Sigmoid colon (tissue), 4 donors: ENCODE data around the gene SAMD14.

Experiments used
- CTCF ChIP-seq, 4 experiments: fragments of 450-650 bp in 3 of 4; fragments of 200-600 bp in 1 of 4; IDR thresholded peaks; one replicate each; pipeline ENCODE4 v1.5.1; 2016 to 2019; ENCODE audit warnings: antibody characterized with exemption in 4 of 4, mild to moderate bottlenecking in 3 of 4, moderate library complexity in 2 of 4
- POLR2A ChIP-seq, 2 donors: fragments of 450-650 bp; IDR thresholded peaks; one replicate each; pipeline ENCODE4 v1.6.1; 2016; ENCODE audit warnings: antibody characterized with exemption in 2 of 2, mild to moderate bottlenecking in 2 of 2, moderate library complexity in 2 of 2
- POLR2AphosphoS5 ChIP-seq, 4 donors: sonication (generic); formaldehyde crosslinking; IDR thresholded peaks; one replicate each; pipeline ENCODE4 v1.6.1; 2017; ENCODE audit warnings: antibody characterized with exemption in 4 of 4

- TF ChIP-seq CTCF (IDR thresholded peaks at IDR 0.05), result no peak
- TF ChIP-seq POLR2AphosphoS5 (IDR thresholded peaks at IDR 0.05), result peak in 1 of 4 donors; percentile 8
- TF ChIP-seq POLR2A (IDR thresholded peaks at IDR 0.05), result no peak
These were observed 17.1 kb upstream of the SAMD14 start for GRCh38 chr17:50146927-50147665.
